HG02970 (cell line): ENCODE measurements around the gene DGKQ.

ENCODE experiments used
- ATAC-seq: cut with Tn5 transposase; IDR thresholded peaks from one replicate; pipeline ENCODE4 v1.9.1; 2021; ENCODE audit warnings: mild to moderate bottlenecking, moderate library complexity, moderate number of reproducible peaks; ENCODE audit not compliant: unreplicated experiment, low FRiP score

The DGKQ gene, protein sequence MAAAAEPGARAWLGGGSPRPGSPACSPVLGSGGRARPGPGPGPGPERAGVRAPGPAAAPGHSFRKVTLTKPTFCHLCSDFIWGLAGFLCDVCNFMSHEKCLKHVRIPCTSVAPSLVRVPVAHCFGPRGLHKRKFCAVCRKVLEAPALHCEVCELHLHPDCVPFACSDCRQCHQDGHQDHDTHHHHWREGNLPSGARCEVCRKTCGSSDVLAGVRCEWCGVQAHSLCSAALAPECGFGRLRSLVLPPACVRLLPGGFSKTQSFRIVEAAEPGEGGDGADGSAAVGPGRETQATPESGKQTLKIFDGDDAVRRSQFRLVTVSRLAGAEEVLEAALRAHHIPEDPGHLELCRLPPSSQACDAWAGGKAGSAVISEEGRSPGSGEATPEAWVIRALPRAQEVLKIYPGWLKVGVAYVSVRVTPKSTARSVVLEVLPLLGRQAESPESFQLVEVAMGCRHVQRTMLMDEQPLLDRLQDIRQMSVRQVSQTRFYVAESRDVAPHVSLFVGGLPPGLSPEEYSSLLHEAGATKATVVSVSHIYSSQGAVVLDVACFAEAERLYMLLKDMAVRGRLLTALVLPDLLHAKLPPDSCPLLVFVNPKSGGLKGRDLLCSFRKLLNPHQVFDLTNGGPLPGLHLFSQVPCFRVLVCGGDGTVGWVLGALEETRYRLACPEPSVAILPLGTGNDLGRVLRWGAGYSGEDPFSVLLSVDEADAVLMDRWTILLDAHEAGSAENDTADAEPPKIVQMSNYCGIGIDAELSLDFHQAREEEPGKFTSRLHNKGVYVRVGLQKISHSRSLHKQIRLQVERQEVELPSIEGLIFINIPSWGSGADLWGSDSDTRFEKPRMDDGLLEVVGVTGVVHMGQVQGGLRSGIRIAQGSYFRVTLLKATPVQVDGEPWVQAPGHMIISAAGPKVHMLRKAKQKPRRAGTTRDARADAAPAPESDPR

DNA sequence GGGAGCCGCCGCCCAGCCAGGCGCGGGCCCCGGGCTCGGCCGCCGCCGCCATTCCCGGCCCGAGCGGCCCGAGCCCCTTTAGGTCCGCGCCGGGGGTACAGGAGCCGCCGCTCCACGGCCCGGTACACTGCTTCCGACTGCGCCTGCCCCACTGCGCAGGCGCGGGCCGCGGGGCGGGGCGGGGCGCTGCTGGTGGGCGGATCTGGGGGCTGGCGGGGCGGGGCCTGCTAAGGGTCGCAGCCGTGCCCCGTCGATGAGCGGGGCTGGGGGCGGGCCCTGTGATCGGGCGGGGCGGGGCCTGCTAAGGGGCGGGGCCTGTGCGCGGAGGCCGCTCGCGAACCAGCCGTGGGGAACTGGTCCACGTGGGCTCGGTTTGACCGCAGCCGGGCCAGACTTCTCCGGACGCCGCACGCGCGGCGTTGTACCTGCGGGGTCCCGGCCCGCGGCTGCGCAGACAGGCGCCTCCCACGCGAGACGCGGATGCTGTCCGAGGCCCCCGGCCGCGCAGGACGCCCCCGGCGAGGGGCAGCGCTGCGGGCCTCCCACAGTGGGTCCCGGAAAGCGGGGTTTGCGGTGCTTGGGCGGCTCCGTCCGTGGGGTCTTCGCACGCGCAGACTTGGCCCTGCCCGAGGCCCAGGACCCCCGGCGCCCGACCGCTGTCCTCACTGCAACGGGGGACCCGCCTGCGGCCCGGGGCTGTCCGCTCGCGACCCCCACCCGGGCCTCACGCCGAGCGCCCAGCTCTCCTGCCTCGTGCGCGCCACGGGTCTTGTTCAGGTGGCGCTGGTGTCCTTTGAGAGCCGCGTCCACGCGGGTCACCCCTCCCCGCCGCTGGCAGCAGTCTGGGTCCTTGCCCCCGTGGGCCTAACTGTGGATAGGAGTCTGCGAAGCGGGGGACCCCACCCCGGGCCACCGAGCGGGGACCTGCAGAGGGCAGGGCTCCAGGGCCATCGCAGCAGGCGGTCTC lies at the start of gene DGKQ:
Gene DGKQ (minus strand): TSS at position 139 of the 967 bp plus-strand sequence. CDS start 87 bp downstream, at position 52.
- peak; percentile 74 for ATAC-seq

- ATAC-seq: no peak
Measured at GRCh38 chr4:1022739-1023066, 49.3 kb upstream of the DGKQ start.

DNA sequence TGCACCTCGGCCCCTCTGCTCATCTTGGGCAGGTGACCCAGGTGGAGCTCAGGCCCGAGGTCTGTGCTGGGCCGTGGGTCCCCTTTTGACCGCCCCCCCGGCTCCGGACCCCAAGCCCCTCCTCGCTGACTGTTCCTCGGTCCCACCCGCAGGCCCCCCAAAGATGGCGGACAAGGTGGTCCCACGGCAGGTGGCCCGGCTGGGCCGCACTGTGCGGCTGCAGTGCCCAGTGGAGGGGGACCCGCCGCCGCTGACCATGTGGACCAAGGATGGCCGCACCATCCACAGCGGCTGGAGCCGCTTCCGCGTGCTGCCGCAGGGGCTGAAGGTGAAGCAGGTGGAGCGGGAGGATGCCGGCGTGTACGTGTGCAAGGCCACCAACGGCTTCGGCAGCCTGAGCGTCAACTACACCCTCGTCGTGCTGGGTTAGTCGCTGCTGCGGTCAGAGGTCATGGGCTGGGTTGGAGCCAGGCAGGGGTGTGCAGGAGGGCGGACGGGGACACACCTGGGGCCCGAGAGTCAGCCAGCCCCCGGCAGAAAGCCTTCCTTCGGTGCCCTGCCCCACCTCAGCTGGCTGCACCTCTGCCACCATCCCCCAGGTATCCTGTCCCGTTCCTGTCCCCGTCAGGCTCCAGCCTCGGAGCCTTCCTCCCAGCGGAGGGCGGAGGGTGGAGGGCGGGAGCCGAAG lies 48.8 kb upstream of the DGKQ start:
- no peak for ATAC-seq

DNA sequence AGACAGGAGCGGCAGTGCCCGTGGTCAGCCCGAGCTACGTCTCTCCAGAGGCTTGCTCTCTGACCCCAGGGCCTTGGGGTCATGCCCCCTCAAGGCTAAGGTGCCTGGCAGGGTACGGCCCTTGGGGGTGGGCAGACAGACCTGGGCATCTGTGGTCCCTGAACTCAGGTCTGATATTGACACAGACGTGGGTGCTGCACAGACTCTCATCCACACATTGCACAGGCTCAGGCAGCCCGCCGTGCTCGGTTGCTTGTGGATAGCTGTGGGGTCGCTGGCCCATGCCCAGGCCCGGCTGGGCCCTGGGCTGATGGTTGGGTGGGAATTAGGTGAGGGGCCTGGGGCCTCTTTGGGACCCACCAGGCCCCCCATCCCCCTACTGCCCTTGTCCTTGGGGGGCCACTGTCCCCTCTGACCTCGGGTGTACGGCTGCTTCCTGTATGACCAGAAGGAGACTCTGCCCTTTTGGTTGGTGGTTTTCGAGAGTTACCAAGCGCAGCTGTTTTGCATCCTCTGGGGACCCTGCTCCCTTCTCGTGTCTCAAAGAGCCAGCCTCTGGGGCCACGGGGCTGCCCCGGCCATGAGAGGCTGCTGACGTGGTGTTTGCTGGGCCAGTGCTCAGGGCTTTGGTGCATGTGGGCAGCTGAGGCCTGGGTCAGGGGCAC lies 48.1 kb upstream of the DGKQ start:
- ATAC-seq: peak; percentile 54

DNA sequence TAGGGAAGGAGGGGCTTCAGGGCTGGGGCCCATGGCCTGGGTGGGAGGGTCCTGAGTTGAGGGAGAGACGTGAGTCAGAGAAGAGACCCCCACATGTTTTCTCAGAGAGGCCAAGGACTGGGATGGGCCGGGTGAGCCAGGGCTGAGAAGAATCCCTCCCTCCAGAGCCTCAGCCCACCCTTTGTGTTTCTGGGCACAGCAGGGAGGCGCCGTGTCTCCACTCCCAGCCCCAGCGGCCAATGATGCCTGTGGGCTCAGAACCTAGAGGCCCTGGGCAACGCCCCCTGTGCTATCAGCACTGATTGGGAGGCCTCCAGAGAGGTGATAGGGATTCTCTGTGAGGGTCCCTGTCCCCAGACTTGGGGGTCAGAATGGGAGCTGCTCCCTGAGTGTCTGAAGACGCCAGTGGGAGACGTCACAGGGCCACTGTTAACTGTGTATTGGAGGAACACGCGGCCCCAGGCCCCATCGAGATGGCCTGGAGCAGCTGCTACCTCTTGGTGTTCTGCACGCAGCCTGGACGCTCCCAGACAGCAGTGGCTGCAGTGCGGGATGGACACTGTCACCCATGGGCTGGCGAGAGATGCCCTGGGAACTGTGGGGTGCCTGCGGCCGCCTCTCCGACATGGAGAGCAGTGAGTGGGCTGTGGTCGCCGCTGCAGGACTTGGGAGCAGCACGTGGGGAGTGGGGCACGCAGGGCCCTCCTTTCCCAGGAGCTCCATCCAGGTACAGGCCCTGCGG lies 46.5 kb upstream of the DGKQ start:
- ATAC-seq: no peak

- no peak for ATAC-seq
Measured at GRCh38 chr4:1019320-1019719, 46.0 kb upstream of the DGKQ start.

DNA sequence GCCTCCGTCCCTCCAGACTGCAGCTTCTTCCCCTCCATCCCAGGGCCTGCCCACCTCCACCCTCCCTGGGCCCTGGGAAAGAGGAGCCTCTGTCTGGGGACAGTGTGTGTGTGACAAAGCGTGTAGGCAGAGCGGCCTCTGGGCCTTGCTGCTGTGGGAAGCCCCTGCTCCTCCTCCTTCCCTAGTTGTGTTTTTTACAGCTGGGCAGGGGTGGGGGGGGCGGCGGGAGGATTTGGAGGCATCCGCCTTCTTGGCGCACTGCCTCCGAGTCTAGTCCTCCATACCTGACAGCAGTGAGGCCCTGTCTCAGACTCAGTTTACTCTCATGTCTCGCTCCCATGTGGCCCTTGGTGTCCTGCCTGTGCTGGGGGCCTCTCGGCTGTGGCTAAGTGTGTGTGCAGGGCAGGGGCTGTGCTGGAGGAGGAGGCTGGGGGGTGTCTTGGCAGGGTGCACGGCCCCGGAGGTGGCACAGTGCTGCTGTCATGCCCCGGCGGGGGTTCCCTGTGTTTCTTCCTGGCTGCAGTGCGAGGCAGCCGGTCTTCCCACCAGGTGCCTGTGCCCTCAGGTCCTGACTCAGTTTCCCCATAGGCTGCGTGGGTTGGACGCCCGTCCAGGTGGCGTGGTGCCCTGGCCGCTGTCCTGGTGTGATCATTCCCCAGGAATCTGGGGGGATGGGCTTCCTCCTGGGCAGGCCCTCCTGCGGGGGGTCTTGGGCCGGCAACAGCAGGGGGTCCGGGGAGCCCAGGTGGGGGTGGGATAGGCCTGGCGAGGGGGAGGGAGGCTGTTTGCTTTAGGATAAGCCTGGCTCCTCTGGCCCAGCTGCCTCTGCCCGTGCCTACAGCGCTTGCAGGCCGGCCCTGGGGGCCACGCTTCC lies 45.0 kb upstream of the DGKQ start:
- ATAC-seq: no peak

- ATAC-seq: no peak
Measured at GRCh38 chr4:1017706-1018105, 44.3 kb upstream of the DGKQ start.

DNA sequence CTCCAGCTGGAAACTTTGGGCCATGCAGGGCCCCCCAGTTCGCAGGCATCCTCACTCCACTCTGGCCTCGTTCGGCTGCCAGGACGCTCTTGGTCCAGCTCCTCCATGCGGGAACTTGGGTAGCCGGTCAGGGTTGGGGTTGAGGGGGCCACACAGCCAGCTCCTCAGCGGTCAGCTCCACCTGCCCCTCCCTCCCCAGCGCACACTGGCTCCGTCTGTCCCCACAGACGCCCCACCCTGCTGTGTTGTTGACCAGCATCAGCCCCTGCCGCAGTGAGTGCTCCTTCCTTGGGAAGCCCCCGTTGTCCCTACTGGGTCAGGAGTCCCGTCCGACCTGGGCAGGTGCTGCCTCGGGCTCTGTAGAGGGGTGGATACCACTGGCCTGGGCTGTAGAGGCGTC lies 43.8 kb upstream of the DGKQ start:
- no peak for ATAC-seq

DNA sequence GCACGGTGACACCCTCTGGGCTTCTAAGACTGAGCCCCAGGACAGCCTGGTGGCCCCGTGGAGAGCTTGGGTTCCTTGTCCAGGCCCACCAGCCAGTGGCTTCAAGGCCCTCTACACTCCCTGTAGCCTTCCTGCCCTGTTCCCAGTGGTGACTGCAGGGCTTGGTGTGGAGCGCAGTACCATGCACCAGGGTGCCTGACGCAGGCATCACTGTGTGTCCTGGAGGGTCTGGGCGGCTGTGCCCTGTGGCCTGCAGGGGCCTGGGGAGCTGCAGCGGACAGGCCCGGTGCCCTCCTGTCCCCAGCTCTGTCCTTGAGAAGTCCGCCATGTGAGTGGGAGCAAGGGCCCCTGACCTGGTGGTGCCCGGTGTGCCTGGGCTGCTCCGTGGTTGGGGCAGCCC lies 42.4 kb upstream of the DGKQ start:
- no peak for ATAC-seq

DNA sequence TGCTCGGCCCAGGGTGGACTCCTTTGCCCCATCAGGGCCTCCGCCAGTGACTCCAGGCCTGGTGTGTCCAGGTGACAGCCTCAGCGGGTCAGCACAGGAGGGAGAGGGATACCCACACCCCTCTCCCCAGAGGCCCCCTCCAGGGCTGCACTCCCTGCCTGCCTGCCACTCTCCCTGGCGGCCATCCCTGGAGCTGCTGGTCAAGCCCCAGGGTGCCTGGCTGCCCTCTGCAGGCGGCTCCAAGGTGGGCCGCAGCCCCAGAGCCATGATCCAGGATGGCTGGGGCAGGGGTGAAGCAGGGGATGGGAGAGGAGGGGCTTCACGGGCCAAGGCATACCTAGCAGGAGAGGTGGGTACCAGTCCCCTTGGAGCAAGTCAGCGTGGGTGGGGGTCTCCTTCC lies 41.8 kb upstream of the DGKQ start:
- no peak for ATAC-seq

- ATAC-seq: no peak
Measured at GRCh38 chr4:1014291-1015167, 41.2 kb upstream of the DGKQ start.

DNA sequence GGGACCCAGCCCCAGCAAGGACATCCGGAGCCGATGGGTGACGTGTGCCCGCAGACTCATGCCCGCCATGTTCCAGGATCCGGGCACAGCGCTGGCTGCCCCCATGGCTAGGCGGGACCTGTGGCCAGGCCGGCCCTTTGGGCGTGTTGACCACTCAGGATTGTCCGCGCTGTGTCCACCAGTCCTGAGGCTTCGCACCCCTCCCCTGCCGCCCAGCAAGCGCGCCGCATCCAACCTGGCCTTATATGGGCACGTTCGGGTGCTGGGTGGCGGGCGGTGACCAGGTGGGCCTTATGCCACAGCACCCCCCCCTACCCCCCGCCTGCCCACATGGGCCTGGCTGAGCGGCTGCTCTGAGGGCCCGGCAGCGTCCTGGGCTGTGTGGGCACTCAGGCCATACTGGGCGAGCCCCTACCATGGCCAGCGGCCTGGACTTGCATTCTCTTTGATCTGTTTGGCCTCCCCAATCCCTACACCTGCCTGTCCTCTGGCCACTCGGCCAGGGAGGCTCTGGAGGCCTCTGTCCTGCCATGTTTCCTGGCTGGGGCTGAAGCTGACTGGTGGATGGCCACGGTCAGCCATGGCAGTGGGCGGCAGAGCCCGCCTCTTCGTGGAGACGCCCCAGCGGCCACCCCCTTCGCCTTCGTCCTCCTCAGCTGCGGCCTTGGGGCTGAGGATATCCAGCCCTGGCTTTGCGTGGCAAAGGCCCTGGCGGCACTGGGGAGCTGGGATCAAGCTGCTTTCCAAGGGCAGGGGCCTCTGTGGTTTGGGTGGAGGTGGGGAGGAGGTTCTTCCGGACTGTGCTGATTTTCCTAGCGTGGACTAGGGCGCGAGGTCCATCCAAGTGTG lies 40.1 kb upstream of the DGKQ start:
- ATAC-seq: no peak

DNA sequence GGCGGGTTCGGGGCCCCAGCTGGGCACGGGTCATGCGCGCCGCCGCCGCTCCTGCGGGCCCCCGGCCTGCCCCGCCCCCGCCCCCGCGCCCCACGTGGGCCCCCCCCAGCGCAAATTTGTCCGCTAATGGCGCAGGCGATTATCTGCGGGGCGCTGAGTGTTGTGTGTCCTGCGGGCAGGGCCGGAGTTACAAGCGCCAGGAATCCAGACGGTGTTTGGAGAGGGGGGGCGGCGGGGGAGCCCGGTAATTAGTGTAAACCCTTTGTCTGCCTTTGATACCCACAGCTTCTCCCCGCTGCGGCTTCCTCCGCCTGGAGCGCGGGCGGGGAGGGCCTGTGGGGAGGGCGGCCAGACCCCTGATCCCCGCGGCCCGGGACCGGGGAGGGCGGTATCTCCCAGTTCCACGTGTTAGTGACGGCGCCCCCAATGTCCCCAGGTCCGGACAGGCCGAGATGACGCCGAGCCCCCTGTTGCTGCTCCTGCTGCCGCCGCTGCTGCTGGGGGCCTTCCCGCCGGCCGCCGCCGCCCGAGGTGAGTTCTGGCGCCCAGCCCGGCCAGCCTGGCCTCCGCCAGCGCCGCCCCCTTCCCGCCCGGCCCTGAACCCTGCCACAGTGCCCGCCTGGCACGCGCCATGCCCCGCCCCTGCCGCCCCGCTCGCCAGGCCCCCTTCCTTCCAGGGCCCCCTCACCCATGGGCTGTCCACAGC lies 38.8 kb upstream of the DGKQ start:
- ATAC-seq: no peak

DNA sequence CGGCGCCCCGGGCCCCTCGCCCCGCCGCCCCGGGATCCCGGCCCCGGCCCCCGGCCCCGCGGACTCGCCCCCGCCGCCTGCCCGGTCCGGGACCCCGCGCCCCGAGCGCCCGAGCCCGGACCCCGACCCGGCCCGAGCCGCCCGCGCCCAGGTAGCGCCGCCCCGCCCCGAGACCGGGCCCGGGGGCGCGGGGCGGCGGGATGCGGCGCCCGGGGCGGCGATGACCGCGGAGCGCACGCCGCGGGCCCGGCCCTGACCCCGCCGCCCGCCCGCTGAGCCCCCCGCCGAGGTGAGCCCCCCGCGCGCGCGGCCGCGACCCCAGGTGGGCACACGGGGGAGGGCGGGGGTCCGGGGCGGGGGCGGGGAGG lies 38.3 kb upstream of the DGKQ start:
- ATAC-seq: no peak
